ENCODE measurements around the gene TDRD1. TPM values are rescaled to one million over a fixed set of nuclear protein-coding genes. Genes with fewer than 3 reads are reported as not detected.

Gene TDRD1
- total and polyA plus RNA-seq, 9 of the 15 experiments (the other 6 are each of a cell fraction or from before 2014, with no cell fraction given), result not detected

- BruUV-seq (replicated peaks), result no TSS peak
- Histone ChIP-seq H3K36me3 (ENCODE audit: control insufficient read depth, insufficient read depth, low read length) (no peaks in the 10 kb centered on the region), H3K9ac (ENCODE audit: insufficient read depth in 1 of 2, low read depth in 2 of 2, low read length in 2 of 2) (no peak overlapping the region), H3K4me1 (replicated peaks in 1 of 2; ENCODE audit: control insufficient read depth in 2 of 2, insufficient read depth in 2 of 2, low read length in 2 of 2) (no peaks in the 10 kb centered on the region), H3K4me3 (no peak overlapping the region), H3K27me3 (ENCODE audit: control insufficient read depth in 2 of 2, insufficient read depth in 2 of 2, low read length in 2 of 2) (peaks cover 0 to 4% of the 10 kb centered on the region in 2 experiments; a peak in 1 of 5 replicates), H4K20me1 (replicated peaks; ENCODE audit: control insufficient read depth, insufficient read depth, low read length) (no peaks in the 10 kb centered on the region), H3K9me1 (ENCODE audit: control insufficient read depth, insufficient read depth, low read length) (no peaks in the 10 kb centered on the region), H3K4me2 (ENCODE audit: insufficient read depth, low read length) (no peak overlapping the region), H2AFZ (ENCODE audit: low read depth, low read length) (no peak overlapping the region), H3K79me2 (ENCODE audit: control insufficient read depth, insufficient read depth, low read length) (no peaks in the 10 kb centered on the region), H3K9me3 (replicated peaks; ENCODE audit: control insufficient read depth, insufficient read depth, low read depth, low read length) (no peaks in the 10 kb centered on the region), H3K27ac (ENCODE audit: extremely low read depth, low read depth, low read length) (no peak overlapping the region)
- WGBS (ENCODE audit: insufficient coverage, low coverage, missing lambda C conversion rate), result 3% methylated on average over 4 of the region's 4 CpGs
- ChIA-PET POLR2A (no interaction called here), CTCF (ENCODE audit: low intra/inter-chr PET ratio) (no interaction called here)
- TF ChIP-seq, protein P1, sequence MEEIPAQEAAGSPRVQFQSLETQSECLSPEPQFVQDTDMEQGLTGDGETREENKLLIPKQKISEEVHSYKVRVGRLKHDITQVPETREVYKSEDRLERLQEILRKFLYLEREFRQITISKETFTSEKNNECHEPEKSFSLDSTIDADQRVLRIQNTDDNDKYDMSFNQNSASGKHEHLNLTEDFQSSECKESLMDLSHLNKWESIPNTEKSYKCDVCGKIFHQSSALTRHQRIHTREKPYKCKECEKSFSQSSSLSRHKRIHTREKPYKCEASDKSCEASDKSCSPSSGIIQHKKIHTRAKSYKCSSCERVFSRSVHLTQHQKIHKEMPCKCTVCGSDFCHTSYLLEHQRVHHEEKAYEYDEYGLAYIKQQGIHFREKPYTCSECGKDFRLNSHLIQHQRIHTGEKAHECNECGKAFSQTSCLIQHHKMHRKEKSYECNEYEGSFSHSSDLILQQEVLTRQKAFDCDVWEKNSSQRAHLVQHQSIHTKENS (CRISPR knock-in tag; IDR thresholded peaks at IDR 0.05), result no peak
- TF ChIP-seq, protein P2, sequence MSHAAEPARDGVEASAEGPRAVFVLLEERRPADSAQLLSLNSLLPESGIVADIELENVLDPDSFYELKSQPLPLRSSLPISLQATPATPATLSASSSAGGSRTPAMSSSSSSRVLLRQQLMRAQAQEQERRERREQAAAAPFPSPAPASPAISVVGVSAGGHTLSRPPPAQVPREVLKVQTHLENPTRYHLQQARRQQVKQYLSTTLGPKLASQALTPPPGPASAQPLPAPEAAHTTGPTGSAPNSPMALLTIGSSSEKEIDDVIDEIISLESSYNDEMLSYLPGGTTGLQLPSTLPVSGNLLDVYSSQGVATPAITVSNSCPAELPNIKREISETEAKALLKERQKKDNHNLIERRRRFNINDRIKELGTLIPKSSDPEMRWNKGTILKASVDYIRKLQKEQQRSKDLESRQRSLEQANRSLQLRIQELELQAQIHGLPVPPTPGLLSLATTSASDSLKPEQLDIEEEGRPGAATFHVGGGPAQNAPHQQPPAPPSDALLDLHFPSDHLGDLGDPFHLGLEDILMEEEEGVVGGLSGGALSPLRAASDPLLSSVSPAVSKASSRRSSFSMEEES (CRISPR knock-in tag; IDR thresholded peaks at IDR 0.05), result no peak
- no peak for TF ChIP-seq ZNF764 (CRISPR knock-in tag; IDR thresholded peaks at IDR 0.05; ENCODE audit: low read depth)
- TF ChIP-seq, protein P3, sequence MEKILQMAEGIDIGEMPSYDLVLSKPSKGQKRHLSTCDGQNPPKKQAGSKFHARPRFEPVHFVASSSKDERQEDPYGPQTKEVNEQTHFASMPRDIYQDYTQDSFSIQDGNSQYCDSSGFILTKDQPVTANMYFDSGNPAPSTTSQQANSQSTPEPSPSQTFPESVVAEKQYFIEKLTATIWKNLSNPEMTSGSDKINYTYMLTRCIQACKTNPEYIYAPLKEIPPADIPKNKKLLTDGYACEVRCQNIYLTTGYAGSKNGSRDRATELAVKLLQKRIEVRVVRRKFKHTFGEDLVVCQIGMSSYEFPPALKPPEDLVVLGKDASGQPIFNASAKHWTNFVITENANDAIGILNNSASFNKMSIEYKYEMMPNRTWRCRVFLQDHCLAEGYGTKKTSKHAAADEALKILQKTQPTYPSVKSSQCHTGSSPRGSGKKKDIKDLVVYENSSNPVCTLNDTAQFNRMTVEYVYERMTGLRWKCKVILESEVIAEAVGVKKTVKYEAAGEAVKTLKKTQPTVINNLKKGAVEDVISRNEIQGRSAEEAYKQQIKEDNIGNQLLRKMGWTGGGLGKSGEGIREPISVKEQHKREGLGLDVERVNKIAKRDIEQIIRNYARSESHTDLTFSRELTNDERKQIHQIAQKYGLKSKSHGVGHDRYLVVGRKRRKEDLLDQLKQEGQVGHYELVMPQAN (IDR thresholded peaks at IDR 0.05; ENCODE audit: borderline replicate concordance), result no peak
- no peak for TF ChIP-seq SIRT6 (IDR thresholded peaks at IDR 0.05; ENCODE audit: low read depth, low read length)
- TF ChIP-seq, protein P4, sequence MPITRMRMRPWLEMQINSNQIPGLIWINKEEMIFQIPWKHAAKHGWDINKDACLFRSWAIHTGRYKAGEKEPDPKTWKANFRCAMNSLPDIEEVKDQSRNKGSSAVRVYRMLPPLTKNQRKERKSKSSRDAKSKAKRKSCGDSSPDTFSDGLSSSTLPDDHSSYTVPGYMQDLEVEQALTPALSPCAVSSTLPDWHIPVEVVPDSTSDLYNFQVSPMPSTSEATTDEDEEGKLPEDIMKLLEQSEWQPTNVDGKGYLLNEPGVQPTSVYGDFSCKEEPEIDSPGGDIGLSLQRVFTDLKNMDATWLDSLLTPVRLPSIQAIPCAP (CRISPR knock-in tag; IDR thresholded peaks at IDR 0.05; ENCODE audit: borderline replicate concordance), result no peak
- TF ChIP-seq MAFF (IDR thresholded peaks at IDR 0.05; ENCODE audit: low read length), result peak; percentile 97
- no peak for TF ChIP-seq MED1 (CRISPR knock-in tag; IDR thresholded peaks at IDR 0.05; ENCODE audit: borderline replicate concordance)
- no peak for TF ChIP-seq KAT7 (CRISPR knock-in tag; IDR thresholded peaks at IDR 0.05; ENCODE audit: borderline replicate concordance)
- TF ChIP-seq ZNF316 (IDR thresholded peaks at IDR 0.05), result peak; percentile 93
- peak; percentile 98 for TF ChIP-seq MAFK (IDR thresholded peaks at IDR 0.05; ENCODE audit: low read length)
- TF ChIP-seq C11orf30 (IDR thresholded peaks at IDR 0.05; ENCODE audit: low read depth), result peak; percentile 83
- TF ChIP-seq MAFG (tag; conservative IDR thresholded peaks at IDR 0.05), result peak; percentile 87
- TF ChIP-seq HMG20A (CRISPR knock-in tag; conservative IDR thresholded peaks at IDR 0.05), result no peak
- no peak for TF ChIP-seq BRD4 (IDR thresholded peaks at IDR 0.05)
- no peak for TF ChIP-seq ZNF699 (CRISPR knock-in tag; IDR thresholded peaks at IDR 0.05; ENCODE audit: insufficient replicate concordance)
- TF ChIP-seq ZFPM2 (CRISPR knock-in tag; IDR thresholded peaks at IDR 0.05), result no peak
- in situ Hi-C loops (cut with MboI) (no loop called here), intact Hi-C loops (cut with micrococcal nuclease) (no loop called here)
- no peak for FAIRE-seq
- DNase-seq (ENCODE audit: extremely low read depth in 1 of 4, low spot score in 3 of 4), result no peak
- ATAC-seq, result no peak
These were observed 53.5 kb downstream of the TDRD1 start for GRCh38 chr10:114232561-114233176.
